OCI-LY3 (cell line): ENCODE data around the gene PDIA4.

ENCODE experiments used
- CTCF ChIP-seq: fragments of 200-600, 300-600 bp; sonication (generic); IDR thresholded peaks from 2 replicates; pipeline ENCODE4 v1.5.1; 2014; ENCODE audit warnings: antibody characterized with exemption, low read length, low read depth
- EZH2phosphoT487 ChIP-seq: fragments of 200-600 bp; shearing (Covaris generic); IDR thresholded peaks from 2 replicates; pipeline ENCODE4 v1.6.1; 2018; ENCODE audit warnings: antibody characterized with exemption, mixed run types, low read depth

- TF ChIP-seq CTCF (no peak), EZH2phosphoT487 (no peak)
Observed at GRCh38 chr7:148967602-148968001, 60.7 kb downstream of the PDIA4 start.
